Stimulated activated CD4-positive, alpha-beta T cell treated with anti-CD3 and anti-CD28 coated beads, Interleukin-2, amount 100 ng/mL, for 48 hours (primary cell): ENCODE measurements around the gene RFFL.

ENCODE experiments used
- DNase-seq, 2 donors: peaks; one replicate each; pipeline ENCODE4 v3.0.0-alpha.2; 2020

Gene RFFL

GRCh38 chr17:34958438-34958837, 105.1 kb downstream of the RFFL start:
- DNase-seq: no peak
